Stomach (tissue), 4 donors: ENCODE results near the gene KRT81.
"Not testable (repeated sequence)": the region's sequence is repeated elsewhere in the genome, so short reads cannot be mapped to it uniquely, and the experiment has no call there.

Experiments
- EP300 ChIP-seq: sonication (generic); formaldehyde crosslinking; IDR thresholded peaks from one replicate; pipeline ENCODE4 v1.6.1; 2017; ENCODE audit warnings: antibody characterized with exemption
- POLR2A ChIP-seq, 4 donors: fragments of 450-650 bp; IDR thresholded peaks; one replicate each; pipeline ENCODE4 v1.6.1; 2016; ENCODE audit warnings: antibody characterized with exemption in 4 of 4, control low read depth in 2 of 4, mild to moderate bottlenecking in 1 of 4, moderate library complexity in 1 of 4
- POLR2AphosphoS5 ChIP-seq, 3 donors: sonication (generic); formaldehyde crosslinking; IDR thresholded peaks; one replicate each; pipeline ENCODE4 v1.6.1; 2016; ENCODE audit warnings: antibody characterized with exemption in 3 of 3
- TF ChIP-seq, protein P1 (sequence below), 7 experiments: fragments of 450-650 bp in 4 of 7; fragments of 200-600 bp in 3 of 7; sonication (generic) in 3 of 7; IDR thresholded peaks; one replicate each; pipeline ENCODE4 v1.5.1; 2016 to 2019; ENCODE audit warnings: antibody characterized with exemption in 7 of 7, control low read depth in 2 of 7, mild to moderate bottlenecking in 1 of 7

DNA sequence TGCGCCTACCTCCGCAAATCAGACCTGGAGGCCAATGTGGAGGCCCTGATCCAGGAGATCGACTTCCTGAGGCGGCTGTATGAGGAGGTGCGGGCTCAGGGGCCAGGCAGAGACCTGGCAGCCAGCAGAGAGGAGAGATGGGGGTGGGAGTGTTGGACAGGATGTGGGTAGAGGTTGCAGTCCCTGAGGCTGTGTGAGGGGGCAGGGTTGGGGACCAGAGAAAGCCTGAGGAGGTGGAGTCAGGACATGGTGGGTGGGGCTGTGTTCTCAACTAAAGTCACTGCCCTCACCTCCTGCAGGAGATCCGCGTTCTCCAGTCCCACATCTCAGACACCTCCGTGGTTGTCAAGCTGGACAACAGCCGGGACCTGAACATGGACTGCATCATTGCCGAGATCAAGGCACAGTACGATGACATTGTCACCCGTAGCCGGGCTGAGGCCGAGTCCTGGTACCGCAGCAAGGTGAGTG lies 13.6 kb upstream of the KRT81 start:
- TF ChIP-seq, protein P1, sequence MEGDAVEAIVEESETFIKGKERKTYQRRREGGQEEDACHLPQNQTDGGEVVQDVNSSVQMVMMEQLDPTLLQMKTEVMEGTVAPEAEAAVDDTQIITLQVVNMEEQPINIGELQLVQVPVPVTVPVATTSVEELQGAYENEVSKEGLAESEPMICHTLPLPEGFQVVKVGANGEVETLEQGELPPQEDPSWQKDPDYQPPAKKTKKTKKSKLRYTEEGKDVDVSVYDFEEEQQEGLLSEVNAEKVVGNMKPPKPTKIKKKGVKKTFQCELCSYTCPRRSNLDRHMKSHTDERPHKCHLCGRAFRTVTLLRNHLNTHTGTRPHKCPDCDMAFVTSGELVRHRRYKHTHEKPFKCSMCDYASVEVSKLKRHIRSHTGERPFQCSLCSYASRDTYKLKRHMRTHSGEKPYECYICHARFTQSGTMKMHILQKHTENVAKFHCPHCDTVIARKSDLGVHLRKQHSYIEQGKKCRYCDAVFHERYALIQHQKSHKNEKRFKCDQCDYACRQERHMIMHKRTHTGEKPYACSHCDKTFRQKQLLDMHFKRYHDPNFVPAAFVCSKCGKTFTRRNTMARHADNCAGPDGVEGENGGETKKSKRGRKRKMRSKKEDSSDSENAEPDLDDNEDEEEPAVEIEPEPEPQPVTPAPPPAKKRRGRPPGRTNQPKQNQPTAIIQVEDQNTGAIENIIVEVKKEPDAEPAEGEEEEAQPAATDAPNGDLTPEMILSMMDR (IDR thresholded peaks at IDR 0.05) = not testable (repeated sequence)
- not testable (repeated sequence) for TF ChIP-seq POLR2A (IDR thresholded peaks at IDR 0.05); POLR2AphosphoS5 (IDR thresholded peaks at IDR 0.05); EP300
